HUES64 (cell line): ENCODE measurements around the gene COX18. TPM values are rescaled to one million over a fixed set of nuclear protein-coding genes. Genes with fewer than 3 reads are reported as not detected.
A peak's percentile ranks its signal among the peaks of the same experiment; 100 is the strongest.

Experiments used
- H3K27ac ChIP-seq: 2 replicates; pipeline ENCODE4 v1.7.0; 2013; ENCODE audit warnings: low read depth, low read length, inconsistent platforms
- H3K27me3 ChIP-seq: 2 replicates; pipeline ENCODE4 v1.6.1; 2013; ENCODE audit warnings: mild to moderate bottlenecking, low read length; ENCODE audit not compliant: insufficient read depth
- H3K36me3 ChIP-seq: 2 replicates; pipeline ENCODE4 v1.6.1; 2013; ENCODE audit warnings: mild to moderate bottlenecking, low read length; ENCODE audit not compliant: insufficient read depth
- H3K4me1 ChIP-seq: 2 replicates; pipeline ENCODE4 v1.6.1; 2013; ENCODE audit warnings: mild to moderate bottlenecking, low read length, moderate library complexity; ENCODE audit not compliant: insufficient read depth
- H3K4me3 ChIP-seq: 2 replicates; pipeline ENCODE4 v1.5.1; 2013; ENCODE audit warnings: mild to moderate bottlenecking, low read length, moderate library complexity
- H3K9ac ChIP-seq: 2 replicates; pipeline ENCODE4 v1.6.1; 2013; ENCODE audit warnings: mild to moderate bottlenecking, low read depth, low read length
- H3K9me3 ChIP-seq: 2 replicates; pipeline ENCODE4 v1.6.1; 2013; ENCODE audit warnings: low read depth, low read length; ENCODE audit not compliant: insufficient read depth
- WGBS: fragments of 150-250, 120-280 bp; methylation state at CpG from one replicate; pipeline ENCODE4 v1.1.7; 2013; ENCODE audit warnings: missing lambda C conversion rate; 5-methylcytosine and 5-hydroxymethylcytosine counted together
- polyA plus RNA-seq, 2 experiments: library from polyadenylated mRNA; stranded (reverse); fragments of 50-300 nt; gene quantifications; one replicate each; pipeline ENCODE4 v1.2.3, GENCODE V29; 2013

Gene COX18
- polyA plus RNA-seq (2013, experiment 1 of 2) = 12.3 TPM
- polyA plus RNA-seq (2013, experiment 2 of 2) = 13.9 TPM

- peak within 1 kb of the TSS; percentile 94 for H3K27ac ChIP-seq
- H3K4me3 ChIP-seq = peak within 1 kb of the TSS; percentile 84
- H3K9ac ChIP-seq = peak within 1 kb of the TSS; percentile 92
- H3K36me3 ChIP-seq = peaks cover 31% of the 10 kb centered on the region
- WGBS = under 1% methylated on average over 61 of the region's 62 CpGs
- peaks cover 11% of the 10 kb centered on the region for H3K4me1 ChIP-seq
- no peaks in the 10 kb centered on the region for H3K9me3 ChIP-seq
- no peaks in the 10 kb centered on the region for H3K27me3 ChIP-seq
These were observed at the start of gene COX18 for GRCh38 chr4:73069338-73070073. COX18 (minus strand) TSS chr4:73069716; CDS start chr4:73069649, 67 bp downstream.

GRCh38 chr4:73109493-73109892 is 40.0 kb upstream of the COX18 start:
- H3K9ac ChIP-seq = no peak overlapping the region
- H3K36me3 ChIP-seq = peaks cover 78% of the 10 kb centered on the region
- WGBS = 94% methylated on average over 4 of the region's 4 CpGs
- H3K27ac ChIP-seq = no peak overlapping the region
- H3K4me1 ChIP-seq = peaks cover 14% of the 10 kb centered on the region; the same call in 1 of the 2 replicates
- no peak overlapping the region for H3K4me3 ChIP-seq
- no peaks in the 10 kb centered on the region for H3K9me3 ChIP-seq
- H3K27me3 ChIP-seq = no peaks in the 10 kb centered on the region

GRCh38 chr4:73104695-73105094 is 35.2 kb upstream of the COX18 start:
- no peak overlapping the region for H3K9ac ChIP-seq
- peaks cover 76% of the 10 kb centered on the region for H3K36me3 ChIP-seq
- 89% methylated on average over 5 of the region's 5 CpGs for WGBS
- H3K9me3 ChIP-seq = no peaks in the 10 kb centered on the region
- peaks cover 18% of the 10 kb centered on the region; the same call in 1 of the 2 replicates for H3K4me1 ChIP-seq
- H3K27me3 ChIP-seq = no peaks in the 10 kb centered on the region
- H3K4me3 ChIP-seq = no peak overlapping the region
- H3K27ac ChIP-seq = no peak overlapping the region; the same call in 1 of the 2 replicates

GRCh38 chr4:73103799-73104503 is 34.4 kb upstream of the COX18 start:
- WGBS = 88% methylated on average over 7 of the region's 8 CpGs
- H3K36me3 ChIP-seq = peaks cover 76% of the 10 kb centered on the region

GRCh38 chr4:73099143-73099542 is 29.6 kb upstream of the COX18 start:
- Histone ChIP-seq H3K27ac (no peak overlapping the region), H3K4me3 (no peak overlapping the region), H3K4me1 (peaks cover under 1% of the 10 kb centered on the region; the same call in 1 of the 2 replicates), H3K9me3 (no peaks in the 10 kb centered on the region), H3K36me3 (peaks cover 97% of the 10 kb centered on the region), H3K27me3 (no peaks in the 10 kb centered on the region), H3K9ac (no peak overlapping the region)
- WGBS = 92% methylated on average over 7 of the region's 7 CpGs

More at GRCh38 chr4:73103799-73104503, 34.4 kb upstream of the COX18 start:
- Histone ChIP-seq H3K9ac (peak overlapping the region; percentile 5; the same call in 1 of the 2 replicates), H3K4me1 (peaks cover 18% of the 10 kb centered on the region; the same call in 1 of the 2 replicates), H3K4me3 (no peak overlapping the region), H3K27ac (peak overlapping the region; percentile 32), H3K9me3 (no peaks in the 10 kb centered on the region), H3K27me3 (no peaks in the 10 kb centered on the region)

GRCh38 chr4:73098713-73099112 is 29.2 kb upstream of the COX18 start:
- no peaks in the 10 kb centered on the region for H3K4me1 ChIP-seq
- H3K27me3 ChIP-seq = no peaks in the 10 kb centered on the region
- H3K4me3 ChIP-seq = no peak overlapping the region
- H3K27ac ChIP-seq = no peak overlapping the region
- 93% methylated on average over 7 of the region's 7 CpGs for WGBS
- no peak overlapping the region for H3K9ac ChIP-seq
- H3K36me3 ChIP-seq = peaks cover 97% of the 10 kb centered on the region
- no peaks in the 10 kb centered on the region for H3K9me3 ChIP-seq

GRCh38 chr4:73098016-73098415 is 28.5 kb upstream of the COX18 start:
- H3K27ac ChIP-seq = no peak overlapping the region
- H3K4me1 ChIP-seq = no peaks in the 10 kb centered on the region
- H3K27me3 ChIP-seq = no peaks in the 10 kb centered on the region
- H3K9ac ChIP-seq = no peak overlapping the region
- peaks cover 97% of the 10 kb centered on the region for H3K36me3 ChIP-seq
- 98% methylated on average over 4 of the region's 4 CpGs for WGBS
- H3K4me3 ChIP-seq = no peak overlapping the region
- H3K9me3 ChIP-seq = no peaks in the 10 kb centered on the region

- peaks cover 89% of the 10 kb centered on the region for H3K36me3 ChIP-seq
- no peak overlapping the region for H3K4me3 ChIP-seq
- no peak overlapping the region for H3K9ac ChIP-seq
- no peak overlapping the region for H3K27ac ChIP-seq
- no peaks in the 10 kb centered on the region for H3K4me1 ChIP-seq
- no CpG with 5 or more reads among the region's 1 CpG for WGBS
- no peaks in the 10 kb centered on the region for H3K9me3 ChIP-seq
- H3K27me3 ChIP-seq = no peaks in the 10 kb centered on the region
These were observed 23.4 kb upstream of the COX18 start for GRCh38 chr4:73092868-73093267.

- H3K9ac ChIP-seq = no peak overlapping the region
- 87% methylated on average over 1 of the region's 1 CpG for WGBS
- H3K36me3 ChIP-seq = peaks cover 86% of the 10 kb centered on the region
- H3K27me3 ChIP-seq = no peaks in the 10 kb centered on the region
- H3K9me3 ChIP-seq = no peaks in the 10 kb centered on the region
- H3K4me1 ChIP-seq = no peaks in the 10 kb centered on the region
- no peak overlapping the region for H3K4me3 ChIP-seq
- no peak overlapping the region for H3K27ac ChIP-seq
These were observed 21.2 kb upstream of the COX18 start for GRCh38 chr4:73090738-73091137.

- H3K4me1 ChIP-seq = no peaks in the 10 kb centered on the region
- no peaks in the 10 kb centered on the region for H3K27me3 ChIP-seq
- no peaks in the 10 kb centered on the region for H3K9me3 ChIP-seq
- no peak overlapping the region for H3K27ac ChIP-seq
- H3K9ac ChIP-seq = no peak overlapping the region
- H3K4me3 ChIP-seq = no peak overlapping the region
- peaks cover 86% of the 10 kb centered on the region for H3K36me3 ChIP-seq
These were observed 18.4 kb upstream of the COX18 start for GRCh38 chr4:73087871-73088270.

- WGBS = 95% methylated on average over 5 of the region's 6 CpGs
- H3K36me3 ChIP-seq = peaks cover 84% of the 10 kb centered on the region
These were observed 16.8 kb upstream of the COX18 start for GRCh38 chr4:73086095-73086868.

More at GRCh38 chr4:73086095-73086868, 16.8 kb upstream of the COX18 start:
- Histone ChIP-seq H3K9me3 (no peaks in the 10 kb centered on the region), H3K27me3 (no peaks in the 10 kb centered on the region), H3K4me1 (no peaks in the 10 kb centered on the region), H3K4me3 (no peak overlapping the region), H3K27ac (no peak overlapping the region), H3K9ac (no peak overlapping the region)
